ENCODE measurements around the gene PLCH1. TPM values are rescaled to one million over a fixed set of nuclear protein-coding genes. Genes with fewer than 3 reads are reported as not detected.

The PLCH1 gene
- total RNA-seq, 1 donor from 2014 or later = 0.25 TPM

DNA sequence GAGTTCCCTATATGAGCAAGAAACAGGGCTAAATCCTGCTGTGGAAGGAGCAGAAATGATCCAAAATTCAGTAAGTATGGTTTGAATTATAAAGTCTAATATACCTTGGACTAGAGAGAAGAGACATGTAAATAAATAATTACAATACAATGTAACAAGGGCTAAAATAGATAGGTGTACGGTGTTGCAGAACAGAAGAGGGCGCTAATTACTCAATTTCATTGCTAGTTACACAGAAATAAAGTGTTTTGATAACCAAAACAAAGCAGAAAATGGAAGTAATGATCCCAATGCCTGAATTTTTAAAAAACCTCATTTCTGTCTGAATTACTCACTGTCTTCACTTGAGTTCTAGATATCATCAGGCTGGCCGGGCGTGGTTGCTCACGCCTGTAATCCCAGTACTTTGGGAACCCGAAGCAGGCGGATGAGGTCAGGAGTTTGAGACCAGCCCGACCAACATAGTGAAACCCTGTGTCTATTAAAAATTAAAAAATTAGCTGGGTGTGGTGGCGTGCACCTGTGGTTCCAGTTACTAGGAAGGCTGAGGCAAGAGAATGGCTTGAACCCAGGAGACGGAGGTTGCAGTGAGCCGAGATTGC is 8.3 kb upstream of the PLCH1 start:
- Histone ChIP-seq H3K27me3 (no peaks in the 10 kb centered on the region), H3K4me3 (no peak overlapping the region), H3K36me3 (no peaks in the 10 kb centered on the region), H3K9me3 (no peaks in the 10 kb centered on the region), H3K4me1 (no peaks in the 10 kb centered on the region), H3K27ac (no peak overlapping the region)
- no peak for TF ChIP-seq POLR2AphosphoS5 (IDR thresholded peaks at IDR 0.05; ENCODE audit: insufficient read depth in 1 of 2, low read depth in 1 of 2)
- TF ChIP-seq, protein P1, sequence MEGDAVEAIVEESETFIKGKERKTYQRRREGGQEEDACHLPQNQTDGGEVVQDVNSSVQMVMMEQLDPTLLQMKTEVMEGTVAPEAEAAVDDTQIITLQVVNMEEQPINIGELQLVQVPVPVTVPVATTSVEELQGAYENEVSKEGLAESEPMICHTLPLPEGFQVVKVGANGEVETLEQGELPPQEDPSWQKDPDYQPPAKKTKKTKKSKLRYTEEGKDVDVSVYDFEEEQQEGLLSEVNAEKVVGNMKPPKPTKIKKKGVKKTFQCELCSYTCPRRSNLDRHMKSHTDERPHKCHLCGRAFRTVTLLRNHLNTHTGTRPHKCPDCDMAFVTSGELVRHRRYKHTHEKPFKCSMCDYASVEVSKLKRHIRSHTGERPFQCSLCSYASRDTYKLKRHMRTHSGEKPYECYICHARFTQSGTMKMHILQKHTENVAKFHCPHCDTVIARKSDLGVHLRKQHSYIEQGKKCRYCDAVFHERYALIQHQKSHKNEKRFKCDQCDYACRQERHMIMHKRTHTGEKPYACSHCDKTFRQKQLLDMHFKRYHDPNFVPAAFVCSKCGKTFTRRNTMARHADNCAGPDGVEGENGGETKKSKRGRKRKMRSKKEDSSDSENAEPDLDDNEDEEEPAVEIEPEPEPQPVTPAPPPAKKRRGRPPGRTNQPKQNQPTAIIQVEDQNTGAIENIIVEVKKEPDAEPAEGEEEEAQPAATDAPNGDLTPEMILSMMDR (IDR thresholded peaks at IDR 0.05) = no peak
- no peak for TF ChIP-seq POLR2A (IDR thresholded peaks at IDR 0.05)
- intact Hi-C loops (cut with DNase I) = no loop called here
- DNase-seq (ENCODE audit: extremely low spot score in 2 of 2) = no peak

DNA sequence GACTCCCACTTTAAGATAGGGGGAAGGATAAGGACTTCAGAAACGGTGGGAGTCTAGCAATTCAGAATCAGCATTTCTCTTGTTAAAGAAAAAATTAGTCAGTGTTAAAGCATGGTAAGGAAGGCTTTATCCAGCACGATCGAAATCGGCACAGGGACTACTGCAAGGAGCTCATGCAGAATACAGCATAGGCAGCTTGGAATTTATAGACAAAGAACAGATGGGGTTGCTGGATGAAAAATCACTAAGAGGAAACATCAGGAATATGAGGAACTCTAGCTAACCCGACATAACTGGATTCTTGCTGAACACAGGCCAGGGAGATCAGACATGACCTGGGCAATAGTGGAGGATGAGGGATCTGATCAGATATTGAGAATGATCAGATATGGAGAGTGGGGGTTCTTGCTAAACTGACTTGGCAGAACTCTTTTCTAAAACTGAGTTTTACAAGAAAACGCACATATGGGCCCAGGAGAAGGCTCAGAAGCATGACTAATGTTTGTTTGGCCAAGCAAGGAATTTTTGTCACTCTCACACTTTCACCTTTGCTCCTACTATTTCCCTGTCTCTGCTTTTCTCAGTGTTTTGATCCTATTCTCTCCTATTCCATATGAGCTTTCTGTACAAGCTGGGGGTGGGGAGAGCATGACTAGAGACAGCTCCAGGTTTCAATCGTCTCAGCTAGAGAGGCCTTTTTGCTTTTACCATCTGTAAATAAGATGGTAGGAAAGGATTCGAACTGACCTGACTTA is 3.9 kb upstream of the PLCH1 start:
- Histone ChIP-seq H3K9me3 (no peaks in the 10 kb centered on the region), H3K4me1 (peaks cover 9% of the 10 kb centered on the region), H3K4me3 (no peak overlapping the region), H3K27me3 (no peaks in the 10 kb centered on the region), H3K36me3 (no peaks in the 10 kb centered on the region), H3K27ac (no peak overlapping the region)
- intact Hi-C loops (cut with DNase I) = no loop called here
- DNase-seq (ENCODE audit: extremely low spot score in 2 of 2) = no peak
- TF ChIP-seq POLR2A (IDR thresholded peaks at IDR 0.05) = no peak
- no peak for TF ChIP-seq POLR2AphosphoS5 (IDR thresholded peaks at IDR 0.05; ENCODE audit: insufficient read depth in 1 of 2, low read depth in 1 of 2)
- TF ChIP-seq, protein P1 (IDR thresholded peaks at IDR 0.05) = no peak

DNA sequence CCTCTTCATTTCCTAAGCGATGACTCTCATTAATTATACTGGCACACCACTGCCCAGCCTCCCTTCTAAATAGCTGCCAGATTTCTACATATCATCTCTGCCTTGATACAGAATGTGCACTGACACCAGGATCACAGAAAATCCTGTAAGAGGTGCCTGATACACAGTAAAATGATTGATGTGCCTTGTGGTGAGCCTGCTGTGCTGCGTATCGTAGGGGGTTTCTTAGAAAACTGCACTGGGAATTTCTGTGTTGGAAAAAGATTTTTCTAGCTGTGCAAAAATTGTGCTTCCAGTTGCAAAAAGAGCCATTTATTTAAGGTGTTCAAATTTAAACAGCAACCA is 3.0 kb upstream of the PLCH1 start:
- intact Hi-C loops (cut with DNase I) = no loop called here

DNA sequence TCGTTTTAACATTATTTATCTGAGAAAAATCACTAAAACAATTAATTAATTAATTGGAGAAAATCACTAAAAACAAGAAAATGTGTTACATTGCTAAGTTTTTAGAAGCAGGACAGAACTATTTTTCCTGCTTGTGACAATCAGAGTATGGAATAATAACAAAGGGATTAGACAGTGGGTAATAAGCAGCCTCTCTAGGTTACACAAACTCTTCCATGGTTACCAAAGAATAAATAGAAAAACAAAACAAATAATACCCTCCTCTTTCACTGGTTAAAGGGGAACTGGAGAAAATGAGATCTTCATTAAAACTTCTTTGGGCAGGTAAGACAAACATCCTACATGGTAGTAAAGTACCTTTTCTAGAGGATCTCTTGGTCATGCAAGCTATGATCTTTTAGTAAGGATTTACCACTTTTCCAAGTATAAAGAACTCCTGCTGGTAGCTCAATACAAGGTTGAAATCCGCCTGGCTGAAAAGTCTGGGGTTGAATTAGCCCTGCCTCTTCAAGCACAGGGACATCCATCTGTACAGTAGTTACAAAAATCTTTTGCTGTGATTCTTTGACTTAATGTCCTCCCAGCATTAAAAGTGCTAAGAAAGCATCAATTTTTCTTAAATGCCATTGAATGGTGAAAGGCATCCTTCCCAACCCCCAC is 2.5 kb upstream of the PLCH1 start:
- no peak for DNase-seq (ENCODE audit: extremely low spot score in 2 of 2)
- intact Hi-C loops (cut with DNase I) = no loop called here
- H3K36me3 ChIP-seq = no peaks in the 10 kb centered on the region
- H3K27ac ChIP-seq = no peak overlapping the region
- no peaks in the 10 kb centered on the region for H3K9me3 ChIP-seq
- H3K4me1 ChIP-seq = peaks cover 16% of the 10 kb centered on the region
- TF ChIP-seq POLR2AphosphoS5 (IDR thresholded peaks at IDR 0.05; ENCODE audit: insufficient read depth in 1 of 2, low read depth in 1 of 2) = no peak
- no peak for TF ChIP-seq POLR2A (IDR thresholded peaks at IDR 0.05)
- TF ChIP-seq, protein P1 (IDR thresholded peaks at IDR 0.05) = no peak
- no peaks in the 10 kb centered on the region for H3K27me3 ChIP-seq
- no peak overlapping the region for H3K4me3 ChIP-seq

More for the DNA sequence above, 3.0 kb upstream of the PLCH1 start:
- no peak overlapping the region for H3K4me3 ChIP-seq
- no peaks in the 10 kb centered on the region for H3K36me3 ChIP-seq
- peaks cover 16% of the 10 kb centered on the region for H3K4me1 ChIP-seq
- no peaks in the 10 kb centered on the region for H3K9me3 ChIP-seq
- no peak for TF ChIP-seq POLR2A (IDR thresholded peaks at IDR 0.05)
- TF ChIP-seq POLR2AphosphoS5 (IDR thresholded peaks at IDR 0.05; ENCODE audit: insufficient read depth in 1 of 2, low read depth in 1 of 2) = no peak
- TF ChIP-seq, protein P1 (IDR thresholded peaks at IDR 0.05) = no peak
- H3K27ac ChIP-seq = no peak overlapping the region
- no peaks in the 10 kb centered on the region for H3K27me3 ChIP-seq
- DNase-seq (ENCODE audit: extremely low spot score in 2 of 2) = no peak

DNA sequence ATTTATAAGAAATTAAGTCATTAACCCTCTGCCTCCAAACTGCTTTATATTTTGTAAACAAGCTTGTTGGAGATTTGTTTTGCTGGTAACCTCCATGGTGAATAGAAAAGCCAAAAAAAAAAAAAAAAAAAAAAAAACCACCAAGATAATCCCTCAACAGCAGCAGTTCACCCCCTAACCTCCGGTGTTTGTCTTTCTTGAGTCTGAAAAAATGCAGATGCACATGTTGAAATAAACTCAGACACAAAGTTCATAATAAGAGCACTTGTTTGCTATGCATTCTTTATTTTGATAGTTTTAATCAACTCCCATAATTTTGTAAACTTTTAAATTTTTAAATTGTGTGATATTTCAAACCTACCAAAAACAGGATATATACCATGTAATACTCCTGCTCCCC is 1.8 kb upstream of the PLCH1 start:
- Histone ChIP-seq H3K4me3 (no peak overlapping the region), H3K27me3 (no peaks in the 10 kb centered on the region), H3K27ac (no peak overlapping the region), H3K4me1 (peaks cover 16% of the 10 kb centered on the region), H3K9me3 (no peaks in the 10 kb centered on the region), H3K36me3 (no peaks in the 10 kb centered on the region)
- DNase-seq (ENCODE audit: extremely low spot score in 2 of 2) = no peak
- intact Hi-C loops (cut with DNase I) = no loop called here
- no peak for TF ChIP-seq POLR2A (IDR thresholded peaks at IDR 0.05)
- TF ChIP-seq, protein P1 (IDR thresholded peaks at IDR 0.05) = no peak
